GM19240 (cell line): Measurements from ENCODE around the gene SMIM35.

Experiments
- DNase-seq: peaks from one replicate; pipeline ENCODE4 v3.0.0; 2011; ENCODE audit warnings: low spot score; ENCODE audit not compliant: insufficient read length

SMIM35 gene

GRCh38 chr11:118005224-118006152 is 81.3 kb downstream of the SMIM35 start:
- no peak for DNase-seq

GRCh38 chr11:118004543-118005223 is 82.1 kb downstream of the SMIM35 start:
- DNase-seq: no peak

- no peak for DNase-seq
Measured at GRCh38 chr11:118003456-118003855, 83.3 kb downstream of the SMIM35 start.

GRCh38 chr11:118002541-118003423 is 84.0 kb downstream of the SMIM35 start:
- no peak for DNase-seq

GRCh38 chr11:118002010-118002540 is 84.7 kb downstream of the SMIM35 start:
- DNase-seq: no peak

GRCh38 chr11:118001494-118001971 is 85.2 kb downstream of the SMIM35 start:
- DNase-seq: no peak

GRCh38 chr11:118000850-118001228 is 85.9 kb downstream of the SMIM35 start:
- DNase-seq: no peak

GRCh38 chr11:118000067-118000849 is 86.5 kb downstream of the SMIM35 start:
- no peak for DNase-seq

GRCh38 chr11:117999354-117999993 is 87.3 kb downstream of the SMIM35 start:
- no peak for DNase-seq

GRCh38 chr11:117998664-117999353 is 88.0 kb downstream of the SMIM35 start:
- no peak for DNase-seq

GRCh38 chr11:117997823-117998579 is 88.8 kb downstream of the SMIM35 start:
- no peak for DNase-seq

GRCh38 chr11:117997406-117997805 is 89.4 kb downstream of the SMIM35 start:
- DNase-seq: no peak

GRCh38 chr11:117996058-117996457 is 90.7 kb downstream of the SMIM35 start:
- no peak for DNase-seq

- DNase-seq: no peak
Measured at GRCh38 chr11:117995472-117995871, 91.3 kb downstream of the SMIM35 start.

GRCh38 chr11:117993988-117994745 is 92.6 kb downstream of the SMIM35 start:
- no peak for DNase-seq

GRCh38 chr11:117992620-117993019 is 94.1 kb downstream of the SMIM35 start:
- no peak for DNase-seq

- DNase-seq: no peak
Measured at GRCh38 chr11:117992136-117992535, 94.6 kb downstream of the SMIM35 start.
